Measurements from ENCODE around the gene AMH.

The AMH gene

DNA sequence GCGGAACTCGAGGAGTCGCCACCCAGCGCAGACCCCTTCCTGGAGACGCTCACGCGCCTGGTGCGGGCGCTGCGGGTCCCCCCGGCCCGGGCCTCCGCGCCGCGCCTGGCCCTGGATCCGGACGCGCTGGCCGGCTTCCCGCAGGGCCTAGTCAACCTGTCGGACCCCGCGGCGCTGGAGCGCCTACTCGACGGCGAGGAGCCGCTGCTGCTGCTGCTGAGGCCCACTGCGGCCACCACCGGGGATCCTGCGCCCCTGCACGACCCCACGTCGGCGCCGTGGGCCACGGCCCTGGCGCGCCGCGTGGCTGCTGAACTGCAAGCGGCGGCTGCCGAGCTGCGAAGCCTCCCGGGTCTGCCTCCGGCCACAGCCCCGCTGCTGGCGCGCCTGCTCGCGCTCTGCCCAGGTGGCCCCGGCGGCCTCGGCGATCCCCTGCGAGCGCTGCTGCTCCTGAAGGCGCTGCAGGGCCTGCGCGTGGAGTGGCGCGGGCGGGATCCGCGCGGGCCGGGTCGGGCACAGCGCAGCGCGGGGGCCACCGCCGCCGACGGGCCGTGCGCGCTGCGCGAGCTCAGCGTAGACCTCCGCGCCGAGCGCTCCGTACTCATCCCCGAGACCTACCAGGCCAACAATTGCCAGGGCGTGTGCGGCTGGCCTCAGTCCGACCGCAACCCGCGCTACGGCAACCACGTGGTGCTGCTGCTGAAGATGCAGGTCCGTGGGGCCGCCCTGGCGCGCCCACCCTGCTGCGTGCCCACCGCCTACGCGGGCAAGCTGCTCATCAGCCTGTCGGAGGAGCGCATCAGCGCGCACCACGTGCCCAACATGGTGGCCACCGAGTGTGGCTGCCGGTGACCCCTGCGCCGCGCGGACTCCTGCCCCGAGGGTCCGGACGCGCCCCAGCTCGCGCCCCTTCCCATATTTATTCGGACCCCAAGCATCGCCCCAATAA is 2.3 kb downstream of the AMH start:
- DNase-seq = no peak

DNA sequence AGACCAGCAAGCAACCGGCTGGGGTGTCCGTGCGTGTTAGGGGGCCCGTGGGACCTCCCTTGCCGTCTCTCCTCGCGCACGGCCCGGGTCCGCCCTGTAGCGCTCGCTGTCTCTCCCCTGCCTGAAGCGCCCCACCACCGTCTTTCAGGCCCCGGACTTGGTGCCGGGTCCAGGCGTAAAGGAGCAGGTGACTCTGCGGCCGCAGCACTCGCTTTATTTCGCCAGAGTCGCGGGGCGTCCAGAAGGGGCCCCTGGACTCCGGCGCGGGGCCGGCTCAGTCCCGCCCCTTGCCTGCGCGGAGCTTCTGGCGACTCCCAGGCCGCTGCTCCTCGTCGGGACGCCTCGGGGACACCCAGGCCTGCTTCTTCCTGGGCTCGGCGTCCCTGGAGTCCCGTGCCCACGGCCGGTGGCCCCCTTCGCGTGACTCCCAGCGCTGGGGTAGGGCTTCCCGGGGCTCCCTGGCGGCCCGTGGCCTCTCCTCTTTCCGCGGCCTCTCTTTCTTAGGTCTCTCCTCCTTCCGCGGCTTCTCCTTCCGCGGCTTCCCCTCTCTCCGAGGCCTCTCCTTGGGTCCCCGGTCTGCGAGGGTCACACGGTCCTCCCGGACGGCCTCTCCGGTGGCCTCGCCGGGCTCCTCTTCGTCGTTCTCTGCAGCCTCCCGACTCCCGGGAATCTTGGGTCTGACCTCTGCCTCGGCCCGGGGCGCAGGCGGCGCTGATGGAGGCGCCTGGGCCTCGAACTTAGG is 3.1 kb downstream of the AMH start:
- DNase-seq = no peak

DNA sequence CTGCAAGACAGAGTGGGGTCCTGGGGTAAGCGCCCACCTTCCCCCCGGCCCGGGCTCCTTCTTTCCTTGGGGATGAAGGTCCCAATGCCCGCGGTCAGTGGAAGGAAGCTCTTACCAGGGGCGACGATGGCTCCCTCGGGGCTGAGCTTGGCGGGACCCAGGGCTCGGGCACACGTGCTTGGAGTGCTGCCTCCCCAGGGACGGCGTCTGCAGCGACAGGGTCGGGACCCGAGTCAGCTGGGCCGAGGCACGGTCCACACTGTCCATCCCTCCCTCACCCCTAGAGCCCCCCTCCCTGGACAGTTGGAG is 3.6 kb downstream of the AMH start:
- no peak for DNase-seq

DNA sequence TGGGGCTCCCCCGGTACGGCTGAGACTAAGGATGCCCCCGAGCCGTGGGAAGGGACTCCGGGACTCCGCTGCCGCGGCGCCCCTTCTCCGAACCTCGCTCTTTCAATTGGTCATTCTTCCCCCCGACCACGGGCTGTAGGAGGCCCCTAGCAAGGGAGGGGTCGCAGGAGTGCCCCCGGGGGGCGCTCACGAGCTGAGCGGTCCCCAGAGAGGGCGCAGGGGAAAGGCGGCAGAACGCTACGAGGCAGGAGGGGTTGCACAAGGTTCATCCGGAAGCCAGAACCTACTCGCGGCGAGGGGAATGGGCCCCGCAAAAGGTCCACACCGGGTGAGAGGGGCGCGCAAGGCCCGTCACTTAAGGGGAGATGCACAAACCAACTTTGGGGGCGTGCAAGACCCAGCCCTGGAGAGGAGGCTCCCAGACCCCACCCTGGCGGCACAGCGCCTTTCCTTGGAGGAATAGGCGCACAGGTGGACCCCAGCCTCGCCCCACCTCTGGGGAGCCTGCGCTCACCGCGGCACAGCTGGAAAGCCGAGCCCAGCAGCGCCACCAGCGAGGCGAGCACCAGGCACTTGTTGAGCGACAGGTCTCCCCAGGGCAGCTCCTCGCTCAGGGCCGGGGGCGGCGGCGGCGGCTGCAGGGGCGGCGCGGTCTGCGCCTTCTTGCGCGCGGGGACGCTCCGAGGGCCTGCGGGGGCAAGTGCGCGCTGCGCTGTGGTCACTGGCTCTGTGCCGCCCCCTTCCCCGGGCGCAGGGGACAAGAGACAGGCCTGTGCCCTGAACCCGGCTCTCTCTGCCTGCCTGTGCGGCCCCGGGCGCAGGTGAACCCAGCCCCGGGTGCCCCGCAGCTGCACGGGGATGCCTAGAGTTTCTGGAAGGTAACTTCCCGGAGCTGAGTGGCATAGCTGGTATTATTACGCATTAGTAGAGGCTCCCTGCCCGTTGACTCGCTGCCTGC is 4.3 kb downstream of the AMH start:
- no peak for DNase-seq

DNA sequence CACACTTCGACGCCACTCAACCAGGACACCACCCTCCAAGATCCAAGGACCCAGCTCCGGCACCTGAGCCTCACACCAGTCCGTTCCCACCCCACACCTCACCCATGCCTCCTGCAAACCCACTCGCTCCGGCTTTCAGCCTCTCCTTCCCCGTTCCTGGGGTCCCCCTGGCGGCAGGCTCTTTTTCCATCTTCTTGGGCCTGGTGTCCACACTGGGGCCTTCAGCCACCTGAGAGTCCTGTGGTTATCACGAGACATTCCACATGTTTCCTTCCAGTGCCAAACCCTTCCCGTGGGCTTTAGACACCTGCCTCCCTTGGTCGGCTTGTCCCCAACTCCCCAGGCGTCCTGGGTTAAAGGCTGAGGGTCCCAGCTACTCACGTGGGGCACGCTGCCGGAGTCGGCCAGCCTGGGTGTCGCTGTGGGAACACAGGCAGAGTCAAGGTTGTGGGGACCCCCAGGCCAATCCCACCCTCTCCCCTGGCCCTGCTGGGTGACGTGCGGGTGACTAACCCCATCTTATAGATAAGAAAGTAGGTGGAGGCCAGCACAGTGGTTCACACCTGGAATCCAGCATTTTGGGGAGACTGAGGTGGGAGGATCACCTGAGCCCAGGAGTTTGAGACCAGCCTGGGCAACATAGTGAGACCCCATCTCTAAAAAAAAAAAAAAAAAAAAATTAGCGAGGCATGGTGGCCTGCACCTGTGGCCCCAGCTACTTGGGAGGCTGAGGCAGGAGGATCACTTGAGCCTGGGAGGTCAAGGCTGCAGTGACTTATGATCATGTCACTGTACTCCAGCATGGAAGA is 5.1 kb downstream of the AMH start:
- DNase-seq = no peak

DNA sequence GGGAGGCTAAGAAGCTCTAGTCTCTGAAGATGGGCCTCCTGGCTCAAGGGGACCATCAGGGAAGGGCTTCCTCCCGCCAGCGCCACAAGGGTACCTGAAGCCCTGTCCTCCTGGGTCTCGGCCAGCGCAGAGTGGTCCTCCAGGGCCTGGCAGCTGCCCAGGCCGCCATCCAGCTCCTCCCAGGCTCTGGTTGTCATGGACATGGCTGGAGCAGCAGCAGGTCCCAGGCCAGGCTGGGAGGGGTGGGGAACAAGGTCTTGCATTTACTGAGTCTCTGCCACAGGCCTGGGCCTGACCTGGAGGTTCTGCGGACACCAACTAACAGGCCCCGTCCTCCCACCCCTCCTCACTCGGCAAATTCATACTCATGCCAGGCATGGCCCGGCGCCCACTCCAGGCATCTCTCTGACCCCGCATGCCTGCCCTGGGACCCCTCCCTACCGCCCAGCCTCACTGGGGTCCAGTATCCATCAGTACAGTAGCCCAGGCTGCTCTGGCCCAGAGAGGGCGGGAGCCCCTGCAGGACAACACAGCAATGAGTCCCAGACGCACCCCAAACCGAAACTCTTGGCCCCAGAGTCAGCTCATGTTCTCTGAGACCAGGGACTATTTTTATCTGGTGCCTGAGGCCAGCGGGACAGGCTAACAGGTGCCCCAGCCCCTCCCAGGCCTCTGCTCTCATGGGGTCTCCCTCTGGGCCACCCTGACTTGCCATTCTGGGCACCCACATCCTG is 6.2 kb downstream of the AMH start:
- no peak for DNase-seq

DNA sequence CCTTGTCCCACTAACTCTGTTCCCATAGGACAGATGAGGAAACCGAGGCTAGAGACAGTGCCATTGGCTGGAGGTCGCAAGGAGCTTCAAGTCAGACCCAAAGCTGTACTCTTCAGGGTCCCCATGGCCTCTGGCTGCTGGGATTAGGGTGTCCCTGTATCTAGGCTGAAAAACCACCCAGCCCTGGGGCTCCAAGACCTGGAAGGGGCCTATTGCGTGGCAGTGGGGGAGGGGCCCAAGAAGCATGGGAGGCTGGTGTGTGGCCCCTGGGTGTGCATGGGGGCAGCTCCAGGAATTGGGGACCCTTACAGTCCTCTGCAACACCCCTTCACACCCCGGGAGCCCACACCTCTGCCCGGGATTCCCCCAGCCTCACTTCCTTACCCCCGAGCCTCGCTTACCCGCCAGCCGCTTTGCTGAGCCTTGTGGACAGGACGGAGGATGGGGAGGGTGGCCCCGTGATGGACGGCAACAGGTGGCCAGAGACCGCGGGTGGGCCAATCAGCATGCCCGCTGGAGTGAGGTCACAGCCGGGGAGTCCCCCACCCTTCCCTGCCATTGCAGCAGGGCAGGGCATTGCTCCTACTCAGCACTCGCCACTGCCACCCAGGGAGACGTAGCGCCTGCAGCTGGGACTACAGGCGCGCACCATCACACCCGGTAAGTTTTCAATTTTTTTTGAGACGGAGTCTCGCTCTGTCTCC is 7.0 kb downstream of the AMH start, which contains the start of gene JSRP1:
Gene JSRP1 (minus strand): TSS at position 436 of the 704 bp plus-strand sequence. CDS start 1,103 bp downstream, outside the sequence.
- peak; percentile 68 for DNase-seq

DNA sequence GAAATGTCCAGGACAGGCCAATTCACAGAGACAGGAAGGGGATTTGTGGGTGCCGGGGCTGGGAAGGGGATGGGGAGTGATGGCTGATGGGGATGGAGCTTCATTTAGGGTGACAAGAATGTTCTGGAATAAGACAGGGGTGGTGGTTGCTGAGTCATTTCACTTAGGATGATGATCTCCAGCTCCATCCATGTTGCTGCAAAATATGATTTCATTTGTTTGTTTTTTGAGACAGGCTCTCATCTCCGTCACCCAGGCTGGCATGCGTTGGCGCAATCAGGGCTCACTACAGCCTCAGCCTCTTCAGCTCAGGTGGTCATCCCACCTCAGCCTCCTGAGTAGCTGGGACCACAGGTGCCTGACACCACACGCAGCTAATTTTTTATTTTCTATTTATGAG is 10.2 kb downstream of the AMH start:
- no peak for DNase-seq

DNA sequence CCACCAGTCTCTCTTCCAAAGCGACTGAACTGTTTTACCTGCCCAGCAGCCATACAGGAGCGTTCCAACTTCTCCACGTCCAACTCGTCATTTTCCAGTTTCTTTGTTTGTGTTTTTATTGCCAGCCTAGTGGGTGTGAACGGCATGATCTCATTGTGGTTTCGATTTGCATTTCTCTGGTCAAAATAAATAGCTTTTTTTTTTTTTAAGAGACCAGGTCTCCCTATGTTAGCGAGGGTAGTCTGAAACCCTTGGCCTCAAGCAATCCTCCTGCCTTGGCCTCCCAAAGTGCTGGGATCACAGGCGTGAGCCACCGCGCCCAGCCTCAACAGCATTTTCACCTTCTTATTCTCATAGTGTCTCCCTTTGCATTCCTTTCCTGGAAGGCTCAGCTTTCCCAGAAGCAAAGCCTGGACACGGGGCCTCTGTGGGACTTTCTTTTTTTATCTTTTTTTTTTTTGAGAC is 11.2 kb downstream of the AMH start:
- DNase-seq = no peak

DNA sequence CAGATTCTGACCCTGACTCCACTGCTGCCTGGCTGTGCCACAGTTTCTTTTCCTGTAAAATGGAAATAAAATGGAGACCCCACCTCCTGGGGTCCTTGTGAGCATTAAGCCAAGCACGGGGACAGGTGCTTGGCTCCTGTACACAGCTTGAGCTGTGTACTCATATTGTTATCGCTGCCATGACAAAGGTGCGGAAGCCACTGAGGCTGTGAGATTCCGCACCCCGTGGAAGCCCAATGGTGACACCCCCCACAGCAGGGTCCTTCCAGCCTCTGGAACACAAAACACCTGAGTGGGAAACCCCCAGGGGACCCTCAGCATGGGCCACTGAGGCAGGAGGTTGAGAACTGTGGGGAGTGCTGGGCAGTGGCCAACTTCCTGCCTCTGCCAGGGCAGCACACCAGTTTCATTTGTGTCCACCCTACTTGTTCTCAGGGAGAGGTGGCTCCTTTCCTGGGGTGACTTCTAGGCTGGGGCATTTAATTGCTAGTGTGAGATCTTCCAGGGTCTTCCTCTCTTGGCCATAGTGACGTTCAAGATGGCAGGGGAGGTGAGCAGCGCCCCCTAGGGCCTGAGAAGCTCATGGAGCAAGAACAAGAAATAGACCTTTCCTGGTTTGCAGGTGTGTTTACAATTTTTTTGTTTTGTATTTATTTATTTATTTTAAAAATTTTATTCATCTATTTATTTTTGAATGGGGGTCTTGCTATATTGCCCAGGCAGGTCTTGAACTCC is 12.5 kb downstream of the AMH start:
- DNase-seq = no peak

DNA sequence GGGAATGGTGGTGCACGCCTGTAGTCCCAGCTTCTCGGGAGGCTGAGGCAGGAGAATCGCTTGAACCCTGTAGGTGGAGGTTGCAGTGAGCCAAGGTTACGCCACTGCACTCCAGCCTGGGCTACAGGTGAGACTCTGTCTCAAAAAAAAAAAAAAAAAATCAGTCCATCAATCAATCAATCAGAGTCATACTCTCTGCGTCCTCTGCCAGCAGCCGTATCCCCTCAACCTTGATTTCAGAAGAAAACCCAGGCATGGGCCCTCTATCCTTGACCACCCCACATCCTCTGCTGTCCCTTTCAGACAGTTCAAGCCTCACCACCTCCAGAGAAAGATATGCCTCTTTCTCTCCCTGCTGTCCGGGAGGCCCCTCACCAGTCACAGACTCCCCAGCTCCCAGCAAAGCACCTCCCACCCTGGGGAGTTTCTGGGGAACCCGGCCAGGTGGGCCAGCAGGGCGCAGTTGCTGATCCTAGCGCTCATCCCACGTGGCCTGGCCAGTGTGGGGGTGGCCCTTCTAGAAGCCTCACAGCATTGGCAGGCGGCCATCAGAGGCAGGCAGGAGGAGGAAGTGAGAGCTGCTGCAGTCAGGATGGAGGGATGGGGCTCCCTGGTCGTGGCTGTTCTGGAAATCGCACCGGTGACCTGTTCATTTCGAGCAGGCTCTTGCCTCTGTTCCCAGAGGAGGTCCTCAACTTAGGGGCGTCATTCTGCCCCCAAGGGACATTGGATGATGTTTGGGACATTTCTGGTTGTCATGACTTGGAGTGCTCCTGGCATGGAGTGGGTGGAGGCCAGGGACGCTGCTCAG is 17.3 kb downstream of the AMH start:
- DNase-seq = no peak

DNA sequence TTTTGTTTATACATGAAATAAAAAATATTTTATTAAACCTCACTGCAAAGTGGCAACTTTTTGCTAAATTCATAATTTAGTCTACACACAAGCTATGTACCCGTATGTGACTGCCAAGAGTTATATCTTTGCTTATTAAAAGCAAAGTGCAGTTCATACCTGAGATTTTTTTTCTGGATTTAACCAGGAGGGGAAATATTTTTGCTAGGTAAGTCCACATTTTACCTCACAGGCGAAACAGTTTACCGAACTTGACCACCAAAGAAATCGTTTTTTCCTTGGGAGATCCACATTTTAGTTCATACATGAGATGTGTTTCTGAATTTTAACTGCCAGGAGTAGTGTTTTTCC is 19.3 kb downstream of the AMH start:
- DNase-seq = no peak

DNA sequence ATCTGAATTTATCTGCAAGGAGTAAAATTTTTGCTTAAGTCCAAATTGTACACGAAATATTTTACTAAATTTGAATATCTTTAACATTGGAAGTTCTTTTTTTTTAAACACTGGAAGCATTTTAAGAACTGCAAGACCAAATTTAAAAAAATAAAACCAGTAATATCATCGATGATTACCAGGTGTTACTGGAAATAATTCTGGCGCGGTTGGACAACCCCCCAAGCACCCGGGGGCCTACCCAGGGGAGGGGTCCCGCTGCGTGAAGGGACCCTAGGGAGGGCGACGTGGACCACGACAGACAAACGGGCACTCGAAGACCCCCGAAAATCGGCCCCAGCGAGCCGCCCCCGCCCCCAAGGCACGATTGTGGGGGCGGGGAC is 19.7 kb downstream of the AMH start:
- no peak for DNase-seq

DNA sequence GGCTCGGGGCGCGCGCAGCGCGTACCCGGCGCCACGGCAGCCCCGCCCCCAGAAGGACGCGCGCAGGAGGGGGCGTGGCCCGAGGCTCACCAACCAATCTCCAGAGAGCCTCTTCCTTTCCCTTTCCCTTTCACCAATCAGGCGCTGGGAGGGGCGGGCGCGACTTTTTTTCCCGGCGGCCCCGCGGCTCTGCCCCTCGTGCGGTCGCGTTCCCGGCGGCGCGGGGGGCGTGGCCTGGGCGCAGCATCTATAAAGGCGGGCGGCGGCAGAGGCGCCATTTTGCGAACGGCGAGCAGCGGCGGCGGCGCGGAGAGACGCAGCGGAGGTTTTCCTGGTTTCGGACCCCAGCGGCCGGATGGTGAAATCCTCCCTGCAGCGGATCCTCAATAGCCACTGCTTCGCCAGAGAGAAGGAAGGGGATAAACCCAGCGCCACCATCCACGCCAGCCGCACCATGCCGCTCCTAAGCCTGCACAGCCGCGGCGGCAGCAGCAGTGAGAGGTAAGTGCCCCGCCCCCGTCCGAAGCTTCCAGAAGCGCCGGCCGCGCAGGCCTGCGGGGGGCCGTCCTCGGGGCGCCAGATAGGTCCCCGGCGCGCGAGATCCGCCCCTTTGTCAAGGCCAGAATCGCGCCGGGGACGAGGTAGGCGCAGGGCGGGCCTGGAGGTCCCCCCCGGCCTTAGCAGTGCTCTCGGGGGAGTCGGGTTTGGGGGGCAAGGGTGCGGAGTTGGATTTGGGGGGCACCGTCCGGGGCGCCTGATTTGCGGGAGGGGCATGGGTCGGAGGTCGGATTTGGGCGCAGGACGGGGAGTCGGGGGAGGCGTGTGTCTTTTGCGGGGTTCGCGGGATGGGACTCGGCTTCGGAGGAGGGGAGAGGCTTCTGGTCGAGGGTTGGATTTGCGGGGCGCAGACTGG is 20.4 kb downstream of the AMH start:
- peak; percentile 83 for DNase-seq

DNA sequence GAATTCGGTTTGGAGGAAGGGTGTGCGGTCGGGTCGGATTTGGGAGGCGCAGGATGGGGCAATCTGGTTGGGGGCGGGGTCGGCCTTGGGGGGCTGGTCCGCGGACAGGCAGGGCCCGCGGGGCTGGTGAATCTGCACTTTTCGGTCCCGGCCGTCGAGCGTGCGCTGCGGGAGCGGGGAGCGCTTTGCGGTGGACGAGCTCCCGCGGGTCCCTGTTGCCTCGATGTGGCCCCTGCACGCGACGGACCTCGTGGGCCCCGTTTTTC is 21.0 kb downstream of the AMH start:
- no peak for DNase-seq

DNA sequence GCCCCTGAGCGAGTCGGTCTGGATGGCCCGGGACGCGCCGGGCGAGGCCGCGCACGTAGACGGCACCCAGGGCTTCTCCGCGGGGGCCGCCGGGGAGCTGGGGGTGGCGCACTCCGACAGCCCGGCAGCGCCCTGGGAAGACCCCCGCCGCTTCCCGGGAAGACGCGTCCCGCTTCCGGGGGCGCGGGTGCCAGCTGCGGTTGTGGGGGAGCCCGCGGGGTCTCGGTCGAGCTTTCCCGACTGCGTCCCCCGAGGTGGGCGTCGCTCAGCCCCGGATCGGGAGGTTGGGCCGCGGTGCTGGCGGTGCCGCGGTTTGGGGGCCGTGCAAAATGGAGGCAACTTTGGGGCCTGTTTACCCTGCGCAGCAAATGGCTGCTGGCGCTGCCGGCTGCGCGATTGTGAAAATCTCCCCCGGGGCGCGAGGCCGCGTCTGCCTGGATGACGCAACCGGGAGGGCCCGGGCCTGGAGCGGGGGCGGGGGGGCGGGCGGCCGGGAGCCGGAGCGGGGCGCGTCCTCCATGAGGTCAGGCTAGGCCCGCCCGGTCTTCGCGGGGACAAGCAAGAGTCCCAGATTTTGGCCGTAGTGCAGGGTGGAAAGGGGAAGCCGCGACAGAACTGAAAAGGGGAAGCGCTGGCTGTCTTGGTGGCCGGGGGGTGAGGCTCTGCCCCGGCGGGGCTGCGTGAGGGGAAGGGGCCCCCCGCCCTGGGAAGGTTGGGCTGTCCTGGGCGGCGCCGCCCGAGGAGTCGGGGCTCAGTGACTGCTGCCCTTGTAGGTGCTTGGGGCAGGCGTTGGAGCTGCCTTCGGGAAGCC is 21.5 kb downstream of the AMH start:
- no peak for DNase-seq

Measured in NCI-H524 treated with DMSO at 0.1 percent for 48 hours (cell line).